HG03095 (cell line): ENCODE data around the gene ZNF469.
"Not testable (repeated sequence)": the region's sequence is repeated elsewhere in the genome, so short reads cannot be mapped to it uniquely, and the experiment has no call there.

Experiments used
- ATAC-seq: cut with Tn5 transposase; IDR thresholded peaks from one replicate; pipeline ENCODE4 v1.9.1; 2021; ENCODE audit warnings: moderate library complexity; ENCODE audit not compliant: unreplicated experiment

Gene ZNF469

GRCh38 chr16:88407807-88408206 is 25.0 kb downstream of the ZNF469 start:
- ATAC-seq: no peak

- no peak for ATAC-seq
Observed at GRCh38 chr16:88408561-88409142, 25.9 kb downstream of the ZNF469 start.

- no peak for ATAC-seq
Observed at GRCh38 chr16:88409296-88410065, 26.7 kb downstream of the ZNF469 start.

GRCh38 chr16:88410297-88410968 is 27.7 kb downstream of the ZNF469 start:
- not testable (repeated sequence) for ATAC-seq

- ATAC-seq: no peak
Observed at GRCh38 chr16:88411951-88412576, 29.3 kb downstream of the ZNF469 start.

- ATAC-seq: no peak
Observed at GRCh38 chr16:88412766-88413165, 30.0 kb downstream of the ZNF469 start.

GRCh38 chr16:88413231-88413630 is 30.5 kb downstream of the ZNF469 start:
- ATAC-seq: no peak

- ATAC-seq: no peak
Observed at GRCh38 chr16:88413631-88414030, 30.9 kb downstream of the ZNF469 start.

- no peak for ATAC-seq
Observed at GRCh38 chr16:88414521-88415380, 32.0 kb downstream of the ZNF469 start.

- no peak for ATAC-seq
Observed at GRCh38 chr16:88415381-88415705, 32.6 kb downstream of the ZNF469 start.

- ATAC-seq: no peak
Observed at GRCh38 chr16:88415713-88416323, 33.1 kb downstream of the ZNF469 start.

GRCh38 chr16:88416686-88417085 is 33.9 kb downstream of the ZNF469 start:
- ATAC-seq: no peak

GRCh38 chr16:88417684-88418476 is 35.1 kb downstream of the ZNF469 start:
- no peak for ATAC-seq

- ATAC-seq: no peak
Observed at GRCh38 chr16:88418869-88419268, 36.1 kb downstream of the ZNF469 start.

- no peak for ATAC-seq
Observed at GRCh38 chr16:88419790-88420189, 37.0 kb downstream of the ZNF469 start.

- ATAC-seq: no peak
Observed at GRCh38 chr16:88420496-88420895, 37.7 kb downstream of the ZNF469 start.

GRCh38 chr16:88421301-88421700 is 38.5 kb downstream of the ZNF469 start:
- no peak for ATAC-seq

- ATAC-seq: no peak
Observed at GRCh38 chr16:88421871-88422433, 39.2 kb downstream of the ZNF469 start.

GRCh38 chr16:88422733-88423447 is 40.1 kb downstream of the ZNF469 start:
- no peak for ATAC-seq
